HepG2 (cell line): ENCODE data around the gene STXBP2. TPM values are rescaled to one million over a fixed set of nuclear protein-coding genes. Genes with fewer than 3 reads are reported as not detected.
A peak's percentile ranks its signal among the peaks of the same experiment; 100 is the strongest.

Experiments
- ATF1 ChIP-seq: IDR thresholded peaks from 2 replicates; pipeline ENCODE4 v1.6.1; 2016; ENCODE audit warnings: mild to moderate bottlenecking, control low read depth
- BHLHE40 ChIP-seq: IDR thresholded peaks from 2 replicates; pipeline ENCODE4 v1.6.1; 2011; ENCODE audit warnings: low read length, improper control_type of control experiment
- BRCA1 ChIP-seq: sonication (generic); formaldehyde crosslinking; IDR thresholded peaks from 2 replicates; pipeline ENCODE4 v1.4.0; 2020; ENCODE audit warnings: missing genetic modification reagents
- ELF3 ChIP-seq: IDR thresholded peaks from 2 replicates; pipeline ENCODE4 v1.6.1; 2016; ENCODE audit warnings: missing genetic modification reagents, missing compliant biosample characterization
- ETV5 ChIP-seq: IDR thresholded peaks from 2 replicates; pipeline ENCODE4 v1.6.1; 2018; ENCODE audit warnings: missing biosample characterization, missing genetic modification reagents, inconsistent platforms, borderline replicate concordance
- HIVEP1 ChIP-seq: sonication (generic); formaldehyde crosslinking; IDR thresholded peaks from 2 replicates; pipeline ENCODE4 v1.4.0; 2020; ENCODE audit warnings: mild to moderate bottlenecking, missing genetic modification reagents
- IRF2 ChIP-seq: IDR thresholded peaks from 2 replicates; pipeline ENCODE4 v1.6.1; 2018; ENCODE audit warnings: missing genetic modification reagents, missing compliant biosample characterization
- KAT8 ChIP-seq: IDR thresholded peaks from 2 replicates; pipeline ENCODE4 v1.6.1; 2016; ENCODE audit warnings: missing genetic modification reagents, missing compliant biosample characterization
- NPAS2 ChIP-seq: sonication (generic); formaldehyde crosslinking; IDR thresholded peaks from 2 replicates; pipeline ENCODE4 v1.8.0; 2022; ENCODE audit warnings: mild to moderate bottlenecking, missing genetic modification reagents, borderline replicate concordance
- PCBP1 ChIP-seq: fragments of 200-400 bp; formaldehyde crosslinking; IDR thresholded peaks from 2 replicates; pipeline ENCODE4 v1.6.1; 2017; ENCODE audit warnings: mild to moderate bottlenecking, low read depth, low read length, borderline replicate concordance
- SOX6 ChIP-seq, 2 experiments: fragments of 450-650 bp in 1 of 2; sonication (generic) in 1 of 2; formaldehyde crosslinking in 1 of 2; IDR thresholded peaks; 2 replicates each; pipeline versions ENCODE4 v1.4.0 to v1.6.1; 2017 to 2020; ENCODE audit warnings: antibody characterized with exemption in 1 of 2, mild to moderate bottlenecking in 1 of 2, missing genetic modification reagents in 1 of 2
- TAF1 ChIP-seq: sonication (generic); formaldehyde crosslinking; IDR thresholded peaks from 2 replicates; pipeline ENCODE4 v1.4.0; 2020; ENCODE audit warnings: missing genetic modification reagents
- TBX2 ChIP-seq: sonication (generic); formaldehyde crosslinking; IDR thresholded peaks from 2 replicates; pipeline ENCODE4 v1.5.0; 2020; ENCODE audit warnings: missing genetic modification reagents, mild to moderate bottlenecking, borderline replicate concordance
- TCF7 ChIP-seq: sonication (generic); IDR thresholded peaks from 2 replicates; pipeline ENCODE4 v1.6.1; 2016; ENCODE audit warnings: antibody characterized with exemption, low read depth
- TSC22D2 ChIP-seq: sonication (generic); formaldehyde crosslinking; IDR thresholded peaks from 2 replicates; pipeline ENCODE4 v1.5.1; 2020; ENCODE audit warnings: missing genetic modification reagents, mild to moderate bottlenecking, borderline replicate concordance
- YEATS4 ChIP-seq: sonication (generic); formaldehyde crosslinking; IDR thresholded peaks from 2 replicates; pipeline ENCODE4 v1.4.0; 2020; ENCODE audit warnings: missing genetic modification reagents, borderline replicate concordance
- ZBTB3 ChIP-seq: sonication (generic); formaldehyde crosslinking; IDR thresholded peaks from 2 replicates; pipeline ENCODE4 v1.4.0; 2020; ENCODE audit warnings: low read depth, mild to moderate bottlenecking, moderate library complexity, missing genetic modification reagents, borderline replicate concordance
- ZC3H13 ChIP-seq: sonication (generic); formaldehyde crosslinking; IDR thresholded peaks from 2 replicates; pipeline ENCODE4 v1.8.1; 2023; ENCODE audit warnings: mild to moderate bottlenecking, missing genetic modification reagents, moderate library complexity
- ZNF160 ChIP-seq: sonication (generic); formaldehyde crosslinking; IDR thresholded peaks from 2 replicates; pipeline ENCODE4 v1.8.0; 2022; ENCODE audit warnings: mild to moderate bottlenecking, inconsistent platforms, missing genetic modification reagents
- ZNF367 ChIP-seq: sonication (generic); formaldehyde crosslinking; IDR thresholded peaks from 2 replicates; pipeline ENCODE4 v1.4.0; 2020; ENCODE audit warnings: missing genetic modification reagents, borderline replicate concordance
- ZNF430 ChIP-seq: sonication (generic); formaldehyde crosslinking; IDR thresholded peaks from 2 replicates; pipeline ENCODE4 v1.9.0; 2021; ENCODE audit warnings: mild to moderate bottlenecking, missing genetic modification reagents
- ZNF577 ChIP-seq: sonication (generic); formaldehyde crosslinking; IDR thresholded peaks from 2 replicates; pipeline ENCODE4 v1.4.0; 2020; ENCODE audit warnings: mild to moderate bottlenecking, low read depth, missing genetic modification reagents, borderline replicate concordance
- ZNF761 ChIP-seq: sonication (generic); formaldehyde crosslinking; conservative IDR thresholded peaks from 2 replicates; pipeline ENCODE4 v1.4.0; 2020; ENCODE audit warnings: mild to moderate bottlenecking, missing genetic modification reagents
- polyA plus RNA-seq, 8 experiments: library from polyadenylated mRNA; depleted of rRNA in 3 of 8; stranded (reverse) in 7 of 8; unstranded in 1 of 8; fragments of >200 nt; fragmentation: Illumina TruSeq in 4 of 8; extraction: Trizol in 4 of 8; gene quantifications; 2 replicates each; pipeline versions ENCODE4 v1.2.1 to v1.2.3, GENCODE V29; 2011 to 2016; ENCODE audit warnings: low read depth in 4 of 8, missing spikeins in 1 of 8, mixed read lengths in 1 of 8; ENCODE audit not compliant: insufficient read depth in 1 of 8
- total RNA-seq, 5 experiments: library from RNA; depleted of rRNA; stranded (reverse); fragments of >200 nt; fragmentation: Illumina TruSeq; extraction: Trizol; gene quantifications; 2 replicates each; pipeline ENCODE4 v1.2.3, GENCODE V29; 2016; ENCODE audit warnings: low read depth in 1 of 5
- TF ChIP-seq, protein P1 (sequence below), 2 experiments: sonication (generic) in 1 of 2; formaldehyde crosslinking in 1 of 2; IDR thresholded peaks; 2 replicates each; pipeline versions ENCODE4 v1.4.0 to v1.6.1; 2016 to 2020; ENCODE audit warnings: borderline replicate concordance in 1 of 2, low read depth in 1 of 2, mild to moderate bottlenecking in 1 of 2, missing genetic modification reagents in 1 of 2
- TF ChIP-seq, protein P2 (sequence below): sonication (generic); formaldehyde crosslinking; IDR thresholded peaks from 2 replicates; pipeline ENCODE4 v1.4.0; 2020; ENCODE audit warnings: missing genetic modification reagents

Gene STXBP2
- total and polyA plus RNA-seq, 2 of the 13 experiments (the other 11 are each of a cell fraction or from before 2014, with no cell fraction given): 22.8 to 40.1 TPM

DNA sequence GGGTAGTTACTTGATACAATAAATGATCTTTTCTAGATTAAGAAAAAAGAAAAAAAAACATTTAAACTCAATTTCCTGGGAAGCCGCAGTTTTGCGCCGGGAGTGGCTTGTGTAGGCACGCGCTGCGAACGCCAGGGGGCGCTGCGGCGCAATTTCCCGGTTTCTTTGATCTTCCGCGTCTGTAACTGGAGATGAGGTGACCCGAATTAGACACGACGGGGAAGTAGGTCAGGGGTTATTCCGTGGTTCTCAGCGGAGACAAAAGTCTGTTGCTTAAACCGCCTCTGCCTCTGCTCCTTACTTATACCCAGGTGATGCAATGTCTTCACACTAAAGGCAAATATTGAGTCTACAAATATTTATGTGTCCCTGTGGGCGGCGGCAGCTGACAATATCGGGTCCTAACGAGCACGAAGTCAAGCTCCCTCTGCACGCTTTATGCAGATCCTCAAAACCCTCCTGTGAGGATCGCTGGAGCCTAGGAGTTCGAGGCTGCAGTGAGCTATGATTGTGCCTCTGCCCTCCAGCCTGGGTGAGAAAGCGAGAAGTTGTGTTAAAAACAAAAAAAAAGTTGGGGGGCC lies 15.2 kb downstream of the STXBP2 start (continued):
- TF ChIP-seq TBX2: peak; percentile 98
- no peak for TF ChIP-seq ZNF577 (CRISPR knock-in tag)
- no peak for TF ChIP-seq NPAS2 (CRISPR knock-in tag)
- no peak; the same call in 1 of the 2 replicates for TF ChIP-seq HIVEP1 (CRISPR knock-in tag)
- peak; percentile 45; the same call in 1 of the 2 replicates for TF ChIP-seq ETV5 (CRISPR knock-in tag)
- TF ChIP-seq BHLHE40: peak; percentile 60; the same call in 1 of the 2 replicates
- TF ChIP-seq BRCA1 (CRISPR knock-in tag): no peak
- TF ChIP-seq ATF1: peak; percentile 64; the same call in 1 of the 2 replicates
- no peak for TF ChIP-seq YEATS4
- TF ChIP-seq, protein P1, sequence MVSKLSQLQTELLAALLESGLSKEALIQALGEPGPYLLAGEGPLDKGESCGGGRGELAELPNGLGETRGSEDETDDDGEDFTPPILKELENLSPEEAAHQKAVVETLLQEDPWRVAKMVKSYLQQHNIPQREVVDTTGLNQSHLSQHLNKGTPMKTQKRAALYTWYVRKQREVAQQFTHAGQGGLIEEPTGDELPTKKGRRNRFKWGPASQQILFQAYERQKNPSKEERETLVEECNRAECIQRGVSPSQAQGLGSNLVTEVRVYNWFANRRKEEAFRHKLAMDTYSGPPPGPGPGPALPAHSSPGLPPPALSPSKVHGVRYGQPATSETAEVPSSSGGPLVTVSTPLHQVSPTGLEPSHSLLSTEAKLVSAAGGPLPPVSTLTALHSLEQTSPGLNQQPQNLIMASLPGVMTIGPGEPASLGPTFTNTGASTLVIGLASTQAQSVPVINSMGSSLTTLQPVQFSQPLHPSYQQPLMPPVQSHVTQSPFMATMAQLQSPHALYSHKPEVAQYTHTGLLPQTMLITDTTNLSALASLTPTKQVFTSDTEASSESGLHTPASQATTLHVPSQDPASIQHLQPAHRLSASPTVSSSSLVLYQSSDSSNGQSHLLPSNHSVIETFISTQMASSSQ (IDR thresholded peaks at IDR 0.05; ENCODE audit: low read depth): no peak
- TF ChIP-seq, protein P1 (CRISPR knock-in tag; IDR thresholded peaks at IDR 0.05; ENCODE audit: borderline replicate concordance): peak; percentile 36; the same call in 1 of the 2 replicates
- 0 out of 2 replicates have a peak, but pooled peaks have one; percentile 39 for TF ChIP-seq ZNF430
- TF ChIP-seq SOX6 (IDR thresholded peaks at IDR 0.05): no peak
- peak; percentile 96 for TF ChIP-seq SOX6 (CRISPR knock-in tag; IDR thresholded peaks at IDR 0.05)
- TF ChIP-seq ZC3H13 (CRISPR knock-in tag): peak; percentile 43; the same call in 1 of the 2 replicates
- peak; percentile 85 for TF ChIP-seq IRF2
- 0 out of 2 replicates have a peak, but pooled peaks have one; percentile 58 for TF ChIP-seq TSC22D2 (CRISPR knock-in tag)
- TF ChIP-seq ZNF761: no peak; the same call in 1 of the 2 replicates
- TF ChIP-seq ZBTB3 (CRISPR knock-in tag): 0 out of 2 replicates have a peak, but pooled peaks have one; percentile 55
- TF ChIP-seq TCF7: peak; percentile 98
- 0 out of 2 replicates have a peak, but pooled peaks have one; percentile 21 for TF ChIP-seq ZNF160 (CRISPR knock-in tag)
- TF ChIP-seq TAF1 (CRISPR knock-in tag): no peak
- TF ChIP-seq KAT8: peak; percentile 85
- TF ChIP-seq ZNF367 (CRISPR knock-in tag): no peak
- TF ChIP-seq, protein P2, sequence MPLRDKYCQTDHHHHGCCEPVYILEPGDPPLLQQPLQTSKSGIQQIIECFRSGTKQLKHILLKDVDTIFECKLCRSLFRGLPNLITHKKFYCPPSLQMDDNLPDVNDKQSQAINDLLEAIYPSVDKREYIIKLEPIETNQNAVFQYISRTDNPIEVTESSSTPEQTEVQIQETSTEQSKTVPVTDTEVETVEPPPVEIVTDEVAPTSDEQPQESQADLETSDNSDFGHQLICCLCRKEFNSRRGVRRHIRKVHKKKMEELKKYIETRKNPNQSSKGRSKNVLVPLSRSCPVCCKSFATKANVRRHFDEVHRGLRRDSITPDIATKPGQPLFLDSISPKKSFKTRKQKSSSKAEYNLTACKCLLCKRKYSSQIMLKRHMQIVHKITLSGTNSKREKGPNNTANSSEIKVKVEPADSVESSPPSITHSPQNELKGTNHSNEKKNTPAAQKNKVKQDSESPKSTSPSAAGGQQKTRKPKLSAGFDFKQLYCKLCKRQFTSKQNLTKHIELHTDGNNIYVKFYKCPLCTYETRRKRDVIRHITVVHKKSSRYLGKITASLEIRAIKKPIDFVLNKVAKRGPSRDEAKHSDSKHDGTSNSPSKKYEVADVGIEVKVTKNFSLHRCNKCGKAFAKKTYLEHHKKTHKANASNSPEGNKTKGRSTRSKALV (CRISPR knock-in tag): 0 out of 2 replicates have a peak, but pooled peaks have one; percentile 28
- TF ChIP-seq PCBP1: no peak
- TF ChIP-seq ELF3: peak; percentile 92
